ENCODE results near the gene ZNF112. TPM values are rescaled to one million over a fixed set of nuclear protein-coding genes. Genes with fewer than 3 reads are reported as not detected.

ZNF112 gene
- total and polyA plus RNA-seq, 3 donors from 2014 or later = 4.0 to 9.8 (median 7.6) TPM

- Histone ChIP-seq H3K36me3 (ENCODE audit: low read depth, missing control alignments) (no peaks in the 10 kb centered on the region), H3K4me1 (no peaks in the 10 kb centered on the region), H3K27ac (no peak overlapping the region), H3K4me3 (peak overlapping the region in 1 of 2 donors; percentile 36), H3K27me3 (no peaks in the 10 kb centered on the region), H3K9me3 (no peaks in the 10 kb centered on the region)
- no peak for DNase-seq
- intact Hi-C loops (cut with DNase I; ENCODE audit: low total_unique reads) = no loop called here
- 40 to 55% methylated on average over 19 to 20 of the region's 20 CpGs for WGBS, 2 donors
- TF ChIP-seq POLR2A (IDR thresholded peaks at IDR 0.05) (no peak), CTCF (IDR thresholded peaks at IDR 0.05) (no peak)
Measured at GRCh38 chr19:44371815-44372480, 15.5 kb upstream of the ZNF112 start.

- H3K4me3 ChIP-seq = peak overlapping the region in 1 of 2 donors; percentile 15
- no peaks in the 10 kb centered on the region for H3K9me3 ChIP-seq
- no peaks in the 10 kb centered on the region for H3K4me1 ChIP-seq
- H3K27ac ChIP-seq = no peak overlapping the region
- WGBS, 2 donors = 53 to 55% methylated on average over 17 of the region's 17 CpGs
- peak; percentile 76 for DNase-seq
- intact Hi-C loops (cut with DNase I; ENCODE audit: low total_unique reads) = no loop called here
- no peaks in the 10 kb centered on the region for H3K27me3 ChIP-seq
- TF ChIP-seq POLR2A (IDR thresholded peaks at IDR 0.05) (no peak), CTCF (IDR thresholded peaks at IDR 0.05) (no peak)
- no peaks in the 10 kb centered on the region for H3K36me3 ChIP-seq (ENCODE audit: low read depth, missing control alignments)
Measured at GRCh38 chr19:44367024-44367423, 10.5 kb upstream of the ZNF112 start.

- no peak for DNase-seq
- Histone ChIP-seq H3K27ac (no peak overlapping the region), H3K9me3 (no peaks in the 10 kb centered on the region), H3K27me3 (no peaks in the 10 kb centered on the region), H3K36me3 (ENCODE audit: low read depth, missing control alignments) (no peaks in the 10 kb centered on the region), H3K4me3 (no peak overlapping the region), H3K4me1 (no peaks in the 10 kb centered on the region)
- WGBS, 2 donors = 82 to 87% methylated on average over 4 of the region's 4 CpGs
- TF ChIP-seq CTCF (IDR thresholded peaks at IDR 0.05) (no peak), POLR2A (IDR thresholded peaks at IDR 0.05) (no peak)
- intact Hi-C loops (cut with DNase I; ENCODE audit: low total_unique reads) = no loop called here
Measured at GRCh38 chr19:44346556-44346955, 9.9 kb downstream of the ZNF112 start.

- DNase-seq = no peak
- no peak overlapping the region for H3K27ac ChIP-seq
- H3K9me3 ChIP-seq = no peaks in the 10 kb centered on the region
- no peaks in the 10 kb centered on the region for H3K36me3 ChIP-seq (ENCODE audit: low read depth, missing control alignments)
- 86 to 88% methylated on average over 4 of the region's 4 CpGs for WGBS, 2 donors
- intact Hi-C loops (cut with DNase I; ENCODE audit: low total_unique reads) = no loop called here
- no peaks in the 10 kb centered on the region for H3K27me3 ChIP-seq
- H3K4me1 ChIP-seq = no peaks in the 10 kb centered on the region
- H3K4me3 ChIP-seq = no peak overlapping the region
- TF ChIP-seq POLR2A (IDR thresholded peaks at IDR 0.05) (no peak), CTCF (IDR thresholded peaks at IDR 0.05) (no peak)
Measured at GRCh38 chr19:44345959-44346358, 10.5 kb downstream of the ZNF112 start.

- Histone ChIP-seq H3K27ac (no peak overlapping the region), H3K4me3 (no peak overlapping the region), H3K36me3 (ENCODE audit: low read depth, missing control alignments) (no peaks in the 10 kb centered on the region), H3K9me3 (no peaks in the 10 kb centered on the region), H3K4me1 (no peaks in the 10 kb centered on the region), H3K27me3 (no peaks in the 10 kb centered on the region)
- 37 to 86% methylated on average over 1 of the region's 1 CpG for WGBS, 2 donors
- no peak for DNase-seq
- intact Hi-C loops (cut with DNase I; ENCODE audit: low total_unique reads) = no loop called here
- TF ChIP-seq CTCF (IDR thresholded peaks at IDR 0.05) (no peak), POLR2A (IDR thresholded peaks at IDR 0.05) (no peak)
Measured at GRCh38 chr19:44344255-44344654, 12.2 kb downstream of the ZNF112 start.

All from testis (tissue), 3 donors.